ENCODE results near the gene COX4I1.

Gene COX4I1

GRCh38 chr16:85843471-85844168 is 44.1 kb downstream of the COX4I1 start:
- Histone ChIP-seq H3K4me3 (ENCODE audit: low read length) (no peak overlapping the region), H3K27me3 (ENCODE audit: insufficient read depth, low read length) (no peaks in the 10 kb centered on the region), H3K9me3 (ENCODE audit: insufficient read depth, low read depth, low read length) (no peaks in the 10 kb centered on the region), H3K36me3 (ENCODE audit: insufficient read depth, low read length) (no peaks in the 10 kb centered on the region), H3K9ac (ENCODE audit: low read depth, low read length) (no peak overlapping the region), H3K27ac (ENCODE audit: low read depth, low read length) (no peak overlapping the region), H3K4me1 (ENCODE audit: insufficient read depth, low read length) (no peaks in the 10 kb centered on the region)
- WGBS: 91% methylated on average over 11 of the region's 11 CpGs

- Histone ChIP-seq H3K4me1 (ENCODE audit: insufficient read depth, low read length) (no peaks in the 10 kb centered on the region), H3K9me3 (ENCODE audit: insufficient read depth, low read depth, low read length) (no peaks in the 10 kb centered on the region), H3K27me3 (ENCODE audit: insufficient read depth, low read length) (no peaks in the 10 kb centered on the region), H3K27ac (ENCODE audit: low read depth, low read length) (no peak overlapping the region), H3K9ac (ENCODE audit: low read depth, low read length) (no peak overlapping the region), H3K36me3 (ENCODE audit: insufficient read depth, low read length) (no peaks in the 10 kb centered on the region), H3K4me3 (ENCODE audit: low read length) (no peak overlapping the region)
Observed at GRCh38 chr16:85844169-85844481, 44.6 kb downstream of the COX4I1 start.

- no peaks in the 10 kb centered on the region for H3K36me3 ChIP-seq (ENCODE audit: insufficient read depth, low read length)
- no peaks in the 10 kb centered on the region for H3K9me3 ChIP-seq (ENCODE audit: insufficient read depth, low read depth, low read length)
- H3K4me3 ChIP-seq (ENCODE audit: low read length): no peak overlapping the region
- H3K27me3 ChIP-seq (ENCODE audit: insufficient read depth, low read length): no peaks in the 10 kb centered on the region
- WGBS: 86% methylated on average over 15 of the region's 15 CpGs
- no peaks in the 10 kb centered on the region for H3K4me1 ChIP-seq (ENCODE audit: insufficient read depth, low read length)
- H3K27ac ChIP-seq (ENCODE audit: low read depth, low read length): no peak overlapping the region
- no peak overlapping the region for H3K9ac ChIP-seq (ENCODE audit: low read depth, low read length)
Observed at GRCh38 chr16:85844786-85845185, 45.3 kb downstream of the COX4I1 start.

- no peak overlapping the region for H3K27ac ChIP-seq (ENCODE audit: low read depth, low read length)
Observed at GRCh38 chr16:85845266-85845665, 45.8 kb downstream of the COX4I1 start.

GRCh38 chr16:85846461-85846860 is 47.0 kb downstream of the COX4I1 start:
- no peak overlapping the region for H3K9ac ChIP-seq (ENCODE audit: low read depth, low read length)
- WGBS: 93% methylated on average over 9 of the region's 9 CpGs
- no peak overlapping the region for H3K27ac ChIP-seq (ENCODE audit: low read depth, low read length)

More at GRCh38 chr16:85845266-85845665, 45.8 kb downstream of the COX4I1 start:
- Histone ChIP-seq H3K4me1 (ENCODE audit: insufficient read depth, low read length) (no peaks in the 10 kb centered on the region), H3K36me3 (ENCODE audit: insufficient read depth, low read length) (no peaks in the 10 kb centered on the region), H3K9ac (ENCODE audit: low read depth, low read length) (no peak overlapping the region), H3K4me3 (ENCODE audit: low read length) (no peak overlapping the region), H3K27me3 (ENCODE audit: insufficient read depth, low read length) (no peaks in the 10 kb centered on the region), H3K9me3 (ENCODE audit: insufficient read depth, low read depth, low read length) (no peaks in the 10 kb centered on the region)
- WGBS: 95% methylated on average over 20 of the region's 20 CpGs

GRCh38 chr16:85847036-85847435 is 47.5 kb downstream of the COX4I1 start:
- H3K4me1 ChIP-seq (ENCODE audit: insufficient read depth, low read length): no peaks in the 10 kb centered on the region
- no peak overlapping the region for H3K27ac ChIP-seq (ENCODE audit: low read depth, low read length)
- 80% methylated on average over 15 of the region's 15 CpGs for WGBS
- no peaks in the 10 kb centered on the region for H3K27me3 ChIP-seq (ENCODE audit: insufficient read depth, low read length)
- no peak overlapping the region for H3K9ac ChIP-seq (ENCODE audit: low read depth, low read length)
- H3K36me3 ChIP-seq (ENCODE audit: insufficient read depth, low read length): no peaks in the 10 kb centered on the region
- no peak overlapping the region for H3K4me3 ChIP-seq (ENCODE audit: low read length)
- H3K9me3 ChIP-seq (ENCODE audit: insufficient read depth, low read depth, low read length): no peaks in the 10 kb centered on the region

More at GRCh38 chr16:85846461-85846860, 47.0 kb downstream of the COX4I1 start:
- Histone ChIP-seq H3K4me1 (ENCODE audit: insufficient read depth, low read length) (no peaks in the 10 kb centered on the region), H3K4me3 (ENCODE audit: low read length) (no peak overlapping the region), H3K27me3 (ENCODE audit: insufficient read depth, low read length) (no peaks in the 10 kb centered on the region), H3K9me3 (ENCODE audit: insufficient read depth, low read depth, low read length) (no peaks in the 10 kb centered on the region), H3K36me3 (ENCODE audit: insufficient read depth, low read length) (no peaks in the 10 kb centered on the region)

- Histone ChIP-seq H3K27me3 (ENCODE audit: insufficient read depth, low read length) (no peaks in the 10 kb centered on the region), H3K9me3 (ENCODE audit: insufficient read depth, low read depth, low read length) (no peaks in the 10 kb centered on the region), H3K27ac (ENCODE audit: low read depth, low read length) (no peak overlapping the region), H3K4me3 (ENCODE audit: low read length) (no peak overlapping the region), H3K36me3 (ENCODE audit: insufficient read depth, low read length) (no peaks in the 10 kb centered on the region), H3K9ac (ENCODE audit: low read depth, low read length) (no peak overlapping the region), H3K4me1 (ENCODE audit: insufficient read depth, low read length) (no peaks in the 10 kb centered on the region)
- 88% methylated on average over 39 of the region's 39 CpGs for WGBS
Observed at GRCh38 chr16:85847681-85848601, 48.4 kb downstream of the COX4I1 start.

- Histone ChIP-seq H3K36me3 (ENCODE audit: insufficient read depth, low read length) (no peaks in the 10 kb centered on the region), H3K9me3 (ENCODE audit: insufficient read depth, low read depth, low read length) (no peaks in the 10 kb centered on the region), H3K27me3 (ENCODE audit: insufficient read depth, low read length) (no peaks in the 10 kb centered on the region), H3K4me3 (ENCODE audit: low read length) (no peak overlapping the region), H3K27ac (ENCODE audit: low read depth, low read length) (no peak overlapping the region), H3K4me1 (ENCODE audit: insufficient read depth, low read length) (no peaks in the 10 kb centered on the region), H3K9ac (ENCODE audit: low read depth, low read length) (no peak overlapping the region)
- 54% methylated on average over 9 of the region's 9 CpGs for WGBS
Observed at GRCh38 chr16:85848986-85849385, 49.5 kb downstream of the COX4I1 start.

- WGBS: 92% methylated on average over 8 of the region's 8 CpGs
- Histone ChIP-seq H3K4me3 (ENCODE audit: low read length) (no peak overlapping the region), H3K9ac (ENCODE audit: low read depth, low read length) (no peak overlapping the region), H3K36me3 (ENCODE audit: insufficient read depth, low read length) (no peaks in the 10 kb centered on the region), H3K27ac (ENCODE audit: low read depth, low read length) (no peak overlapping the region), H3K4me1 (ENCODE audit: insufficient read depth, low read length) (no peaks in the 10 kb centered on the region), H3K27me3 (ENCODE audit: insufficient read depth, low read length) (no peaks in the 10 kb centered on the region), H3K9me3 (ENCODE audit: insufficient read depth, low read depth, low read length) (no peaks in the 10 kb centered on the region)
Observed at GRCh38 chr16:85849388-85849787, 49.9 kb downstream of the COX4I1 start.

- Histone ChIP-seq H3K9ac (ENCODE audit: low read depth, low read length) (no peak overlapping the region), H3K27ac (ENCODE audit: low read depth, low read length) (no peak overlapping the region), H3K4me1 (ENCODE audit: insufficient read depth, low read length) (no peaks in the 10 kb centered on the region), H3K9me3 (ENCODE audit: insufficient read depth, low read depth, low read length) (no peaks in the 10 kb centered on the region), H3K27me3 (ENCODE audit: insufficient read depth, low read length) (no peaks in the 10 kb centered on the region), H3K4me3 (ENCODE audit: low read length) (no peak overlapping the region), H3K36me3 (ENCODE audit: insufficient read depth, low read length) (no peaks in the 10 kb centered on the region)
- 84% methylated on average over 5 of the region's 5 CpGs for WGBS
Observed at GRCh38 chr16:85850344-85850880, 50.9 kb downstream of the COX4I1 start.

- WGBS: 88% methylated on average over 15 of the region's 15 CpGs
Observed at GRCh38 chr16:85851034-85851785, 51.7 kb downstream of the COX4I1 start.

More at GRCh38 chr16:85851034-85851785, 51.7 kb downstream of the COX4I1 start:
- no peak overlapping the region for H3K4me3 ChIP-seq (ENCODE audit: low read length)
- H3K9me3 ChIP-seq (ENCODE audit: insufficient read depth, low read depth, low read length): no peaks in the 10 kb centered on the region
- no peaks in the 10 kb centered on the region for H3K4me1 ChIP-seq (ENCODE audit: insufficient read depth, low read length)
- H3K9ac ChIP-seq (ENCODE audit: low read depth, low read length): no peak overlapping the region
- no peaks in the 10 kb centered on the region for H3K27me3 ChIP-seq (ENCODE audit: insufficient read depth, low read length)
- H3K36me3 ChIP-seq (ENCODE audit: insufficient read depth, low read length): no peaks in the 10 kb centered on the region
- no peak overlapping the region for H3K27ac ChIP-seq (ENCODE audit: low read depth, low read length)

Measured in HUES64 (cell line).